Thoracic aorta (tissue), 2 donors: ENCODE measurements around the gene CLASP1. TPM values are rescaled to one million over a fixed set of nuclear protein-coding genes. Genes with fewer than 3 reads are reported as not detected.
"Not testable (repeated sequence)": the region's sequence is repeated elsewhere in the genome, so short reads cannot be mapped to it uniquely, and the experiment has no call there.

Experiments used
- ATAC-seq: fragments of 150-250 bp; one replicate; pipeline ENCODE4 v1.8.0; 2017; ENCODE audit warnings: low read depth; ENCODE audit not compliant: insufficient number of reproducible peaks, low FRiP score
- DNase-seq: peaks from one replicate; pipeline ENCODE4 v3.0.0-alpha.2; 2020; ENCODE audit warnings: low spot score
- H3K27ac ChIP-seq, 2 donors: fragments of 200-600 bp; sonication (generic); 1 replicate in 1 of 2; 2 replicates in 1 of 2; pipeline ENCODE4 v1.5.1; 2016; ENCODE audit warnings: mild to moderate bottlenecking in 2 of 2, moderate library complexity in 2 of 2
- H3K27me3 ChIP-seq: fragments of 200-600 bp; sonication (generic); replicated peaks from 2 replicates; pipeline ENCODE4 v1.6.0; 2016; ENCODE audit warnings: mild to moderate bottlenecking; ENCODE audit not compliant: insufficient read depth
- H3K36me3 ChIP-seq: fragments of 200-600 bp; sonication (generic); one replicate; pipeline ENCODE4 v1.5.1; 2016
- H3K4me1 ChIP-seq, 2 donors: fragments of 200-600 bp; sonication (generic); 1 replicate in 1 of 2; 2 replicates in 1 of 2; pipeline versions ENCODE4 v1.5.1 to v1.6.0; 2016; ENCODE audit warnings: low read depth in 2 of 2, mild to moderate bottlenecking in 1 of 2; ENCODE audit not compliant: control insufficient read depth in 1 of 2
- H3K4me3 ChIP-seq: fragments of 200-600 bp; sonication (generic); 2 replicates; pipeline ENCODE4 v1.5.1; 2016; ENCODE audit warnings: mild to moderate bottlenecking
- H3K9me3 ChIP-seq: fragments of 200-600 bp; sonication (generic); 2 replicates; pipeline ENCODE4 v1.5.1; 2016
- CTCF ChIP-seq: fragments of 200-600 bp; sonication (generic); IDR thresholded peaks from one replicate; pipeline ENCODE4 v1.5.1; 2019; ENCODE audit warnings: antibody characterized with exemption
- total RNA-seq, 2 donors: library from RNA; depleted of rRNA; stranded (reverse); fragments of >200 nt; gene quantifications; one replicate each; pipeline versions ENCODE4 v1.1.0 to v1.2.3, GENCODE V29; 2016

The CLASP1 gene
- total RNA-seq, 2 donors from 2014 or later: 69.7 to 113 TPM

GRCh38 chr2:121319941-121320340 lies 329.3 kb downstream of the CLASP1 start:
- TF ChIP-seq CTCF: no peak
- Histone ChIP-seq H3K36me3 (no peaks in the 10 kb centered on the region), H3K27ac (no peak overlapping the region), H3K4me1 (no peaks in the 10 kb centered on the region), H3K4me3 (no peak overlapping the region), H3K27me3 (no peaks in the 10 kb centered on the region), H3K9me3 (no peaks in the 10 kb centered on the region)
- ATAC-seq: no peak
- no peak for DNase-seq

GRCh38 chr2:121316986-121317385 lies 332.3 kb downstream of the CLASP1 start:
- no peak overlapping the region for H3K27ac ChIP-seq
- TF ChIP-seq CTCF: no peak
- H3K4me1 ChIP-seq: no peaks in the 10 kb centered on the region
- H3K36me3 ChIP-seq: no peaks in the 10 kb centered on the region
- no peaks in the 10 kb centered on the region for H3K27me3 ChIP-seq
- ATAC-seq: no peak
- no peaks in the 10 kb centered on the region for H3K9me3 ChIP-seq
- no peak overlapping the region for H3K4me3 ChIP-seq
- DNase-seq: no peak

GRCh38 chr2:121313701-121314100 lies 335.6 kb downstream of the CLASP1 start:
- H3K4me3 ChIP-seq, ATAC-seq, H3K4me1 ChIP-seq, H3K36me3 ChIP-seq, H3K9me3 ChIP-seq, DNase-seq, H3K27ac ChIP-seq, H3K27me3 ChIP-seq: not testable (repeated sequence)

- Histone ChIP-seq H3K36me3 (no peaks in the 10 kb centered on the region), H3K9me3 (no peaks in the 10 kb centered on the region), H3K4me1 (no peaks in the 10 kb centered on the region), H3K4me3 (no peak overlapping the region), H3K27ac (no peak overlapping the region), H3K27me3 (no peaks in the 10 kb centered on the region)
- ATAC-seq (no peak), DNase-seq (no peak)
- TF ChIP-seq CTCF: no peak
These were observed 339.5 kb downstream of the CLASP1 start for GRCh38 chr2:121309801-121310200.

DNA sequence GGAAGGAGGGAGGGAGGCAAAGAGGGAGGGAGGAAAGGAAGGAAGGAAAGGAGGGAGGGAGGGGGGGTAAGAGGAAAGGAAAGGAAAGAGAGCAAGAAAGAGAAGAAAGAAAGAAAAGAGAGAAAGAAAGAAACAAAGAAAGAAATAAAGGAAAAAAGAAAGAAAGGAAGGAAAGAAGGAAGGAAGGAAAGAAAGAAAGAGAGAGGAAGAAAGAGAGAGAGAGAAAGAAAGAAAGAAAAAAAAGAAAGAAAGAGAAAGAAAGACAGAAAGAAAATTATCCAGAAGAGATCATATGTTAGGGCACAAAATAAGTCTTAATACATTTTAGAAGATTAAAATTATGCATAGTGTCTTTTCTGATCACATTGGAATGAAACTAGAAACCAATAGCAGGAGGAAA lies 339.9 kb downstream of the CLASP1 start:
- no peaks in the 10 kb centered on the region for H3K4me1 ChIP-seq
- no peak for DNase-seq
- no peaks in the 10 kb centered on the region for H3K9me3 ChIP-seq
- H3K4me3 ChIP-seq: no peak overlapping the region
- no peaks in the 10 kb centered on the region for H3K36me3 ChIP-seq
- H3K27me3 ChIP-seq: no peaks in the 10 kb centered on the region
- ATAC-seq: no peak
- H3K27ac ChIP-seq: no peak overlapping the region
- no peak for TF ChIP-seq CTCF

DNA sequence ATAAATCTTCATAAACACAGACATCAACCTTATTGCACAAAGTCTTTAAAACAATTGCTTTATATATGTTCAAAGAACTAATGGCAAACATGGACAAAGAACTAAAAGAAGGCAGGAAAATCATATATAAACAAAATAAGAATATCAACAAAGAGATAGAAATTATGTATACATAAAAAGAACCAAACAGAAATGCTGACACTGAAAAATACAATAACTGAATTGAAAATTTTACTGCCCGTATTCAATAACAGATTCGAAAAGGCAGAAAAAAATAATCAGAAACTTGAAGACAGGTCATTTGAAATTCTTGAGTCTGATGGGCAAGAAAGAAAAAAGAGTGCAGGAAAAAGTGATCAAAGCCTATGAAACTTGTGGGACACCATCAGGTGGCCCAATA lies 342.2 kb downstream of the CLASP1 start:
- Histone ChIP-seq H3K4me1 (no peaks in the 10 kb centered on the region), H3K4me3 (no peak overlapping the region), H3K9me3 (no peaks in the 10 kb centered on the region), H3K27ac (no peak overlapping the region), H3K27me3 (no peaks in the 10 kb centered on the region), H3K36me3 (no peaks in the 10 kb centered on the region)
- no peak for TF ChIP-seq CTCF
- ATAC-seq (no peak), DNase-seq (no peak)
